Superior temporal gyrus (tissue), 1 donor: ENCODE data around the gene IFITM10.
"Not testable (repeated sequence)": the region's sequence is repeated elsewhere in the genome, so short reads cannot be mapped to it uniquely, and the experiment has no call there.

Experiments used
- DNase-seq: peaks from one replicate; pipeline ENCODE4 v3.0.0-alpha.2; 2016; ENCODE audit errors: extremely low spot score

IFITM10 gene

GRCh38 chr11:1691878-1692707 lies 58.3 kb downstream of the IFITM10 start:
- no peak for DNase-seq

GRCh38 chr11:1691026-1691877 lies 59.1 kb downstream of the IFITM10 start:
- DNase-seq = no peak

- no peak for DNase-seq
Measured at GRCh38 chr11:1690167-1691025, 60.0 kb downstream of the IFITM10 start.

GRCh38 chr11:1689250-1690166 lies 60.9 kb downstream of the IFITM10 start:
- DNase-seq = not testable (repeated sequence)

- DNase-seq = not testable (repeated sequence)
Measured at GRCh38 chr11:1688336-1688947, 62.0 kb downstream of the IFITM10 start.

- DNase-seq = not testable (repeated sequence)
Measured at GRCh38 chr11:1686220-1686619, 64.2 kb downstream of the IFITM10 start.

GRCh38 chr11:1684886-1685874 lies 65.2 kb downstream of the IFITM10 start:
- not testable (repeated sequence) for DNase-seq

GRCh38 chr11:1683904-1684572 lies 66.4 kb downstream of the IFITM10 start:
- DNase-seq = not testable (repeated sequence)

GRCh38 chr11:1683216-1683615 lies 67.2 kb downstream of the IFITM10 start:
- not testable (repeated sequence) for DNase-seq
